ENCODE results near the gene TMED10.
"Not testable (repeated sequence)": the region's sequence is repeated elsewhere in the genome, so short reads cannot be mapped to it uniquely, and the experiment has no call there.

TMED10 gene

GRCh38 chr14:75190023-75190422 lies 13.6 kb upstream of the TMED10 start:
- no peak for DNase-seq (ENCODE audit: low read depth)

GRCh38 chr14:75188520-75189268 lies 12.3 kb upstream of the TMED10 start:
- DNase-seq (ENCODE audit: low read depth), result no peak

GRCh38 chr14:75188086-75188485 lies 11.7 kb upstream of the TMED10 start:
- DNase-seq (ENCODE audit: low read depth), result no peak

GRCh38 chr14:75186953-75187352 lies 10.5 kb upstream of the TMED10 start:
- DNase-seq (ENCODE audit: low read depth), result no peak

- no peak for DNase-seq (ENCODE audit: low read depth)
These were observed 9.0 kb upstream of the TMED10 start for GRCh38 chr14:75185251-75186040.

- DNase-seq (ENCODE audit: low read depth), result no peak
These were observed 8.1 kb upstream of the TMED10 start for GRCh38 chr14:75184492-75184891.

- no peak for DNase-seq (ENCODE audit: low read depth)
These were observed 7.6 kb upstream of the TMED10 start for GRCh38 chr14:75184039-75184438.

- DNase-seq (ENCODE audit: low read depth), result no peak
These were observed 6.8 kb upstream of the TMED10 start for GRCh38 chr14:75183225-75183624.

- no peak for DNase-seq (ENCODE audit: low read depth)
These were observed 6.4 kb upstream of the TMED10 start for GRCh38 chr14:75182821-75183220.

- not testable (repeated sequence) for DNase-seq (ENCODE audit: low read depth)
These were observed 5.8 kb upstream of the TMED10 start for GRCh38 chr14:75182163-75182562.

GRCh38 chr14:75181293-75182062 lies 5.1 kb upstream of the TMED10 start:
- no peak for DNase-seq (ENCODE audit: low read depth)

GRCh38 chr14:75175677-75176141 lies 703 bp downstream of the TMED10 start:
- no peak for DNase-seq (ENCODE audit: low read depth)

GRCh38 chr14:75174066-75174465 lies 2.3 kb downstream of the TMED10 start:
- DNase-seq (ENCODE audit: low read depth), result no peak

GRCh38 chr14:75170772-75171171 lies 5.6 kb downstream of the TMED10 start:
- no peak for DNase-seq (ENCODE audit: low read depth)

GRCh38 chr14:75168586-75169335 lies 7.7 kb downstream of the TMED10 start:
- no peak for DNase-seq (ENCODE audit: low read depth)

- DNase-seq (ENCODE audit: low read depth), result no peak
These were observed 9.1 kb downstream of the TMED10 start for GRCh38 chr14:75167325-75167724.

GRCh38 chr14:75165586-75166391 lies 10.6 kb downstream of the TMED10 start:
- no peak for DNase-seq (ENCODE audit: low read depth)

- no peak for DNase-seq (ENCODE audit: low read depth)
These were observed 11.6 kb downstream of the TMED10 start for GRCh38 chr14:75164809-75165208.

- no peak for DNase-seq (ENCODE audit: low read depth)
These were observed 12.7 kb downstream of the TMED10 start for GRCh38 chr14:75163677-75164076.

GRCh38 chr14:75162631-75163030 lies 13.8 kb downstream of the TMED10 start:
- DNase-seq (ENCODE audit: low read depth), result no peak

Data from stimulated activated CD8-positive, alpha-beta memory T cell treated with anti-CD3 and anti-CD28 coated beads, Interleukin-12 subunit alpha, Interleukin-12 subunit beta, amount 100 ng/mL, for 4 hours (primary cell).